ENCODE results near the gene LTBP1. TPM values are rescaled to one million over a fixed set of nuclear protein-coding genes. Genes with fewer than 3 reads are reported as not detected.

Gene LTBP1
- total and polyA plus RNA-seq, 2 experiments from 2014 or later = 15.7 to 49.8 TPM

- TF ChIP-seq POLR2AphosphoS5 (IDR thresholded peaks at IDR 0.05; ENCODE audit: low read depth) = no peak
- no peaks in the 10 kb centered on the region for H3F3A ChIP-seq (replicated peaks; ENCODE audit: low read depth)
- Mint-ChIP-seq H3K9me3 (peaks cover 5% of the 10 kb centered on the region; the same call in 2 of the 3 replicates), H3K4me3 (no peak overlapping the region), H3K36me3 (ENCODE audit: low read depth) (peaks cover 6% of the 10 kb centered on the region; the same call in 2 of the 3 replicates), H3K27me3 (ENCODE audit: insufficient read depth, low read depth, poor library complexity) (peaks cover 2% of the 10 kb centered on the region), H3K4me1 (peaks cover 17% of the 10 kb centered on the region), H3K27ac (no peak overlapping the region)
- H3K9me2 ChIP-seq (ENCODE audit: insufficient read depth) = no peaks in the 10 kb centered on the region
- DNase-seq (ENCODE audit: low spot score) (no peak), ATAC-seq (no peak)
- no peaks in the 10 kb centered on the region for H3K79me2 ChIP-seq (replicated peaks; ENCODE audit: insufficient read depth)
- H4K20me1 ChIP-seq (replicated peaks; ENCODE audit: insufficient read depth) = no peaks in the 10 kb centered on the region
- no peaks in the 10 kb centered on the region for H3K27me3 ChIP-seq (ENCODE audit: insufficient read depth)
- H2AFZ ChIP-seq = no peak overlapping the region
- H3K36me3 ChIP-seq (ENCODE audit: insufficient read depth) = no peaks in the 10 kb centered on the region
- H3K4me3 ChIP-seq = no peak overlapping the region
- no peak overlapping the region for H3K4me2 ChIP-seq
- H3K4me1 ChIP-seq (ENCODE audit: insufficient read depth) = peaks cover 8% of the 10 kb centered on the region; the same call in 1 of the 2 replicates
- H3K27ac ChIP-seq (ENCODE audit: low read depth) = no peak overlapping the region
Observed at GRCh38 chr2:33022395-33022985, 75.7 kb downstream of the LTBP1 start.

- H2AFZ ChIP-seq = no peak overlapping the region
- Mint-ChIP-seq H3K4me3 (no peak overlapping the region), H3K9me3 (peaks cover 5% of the 10 kb centered on the region; the same call in 2 of the 3 replicates), H3K27ac (no peak overlapping the region), H3K27me3 (ENCODE audit: insufficient read depth, low read depth, poor library complexity) (no peaks in the 10 kb centered on the region), H3K4me1 (peaks cover 17% of the 10 kb centered on the region), H3K36me3 (ENCODE audit: low read depth) (peaks cover 6% of the 10 kb centered on the region; the same call in 2 of the 3 replicates)
- H3K4me1 ChIP-seq (ENCODE audit: insufficient read depth) = peaks cover 8% of the 10 kb centered on the region; the same call in 1 of the 2 replicates
- ATAC-seq (no peak), DNase-seq (ENCODE audit: low spot score) (no peak)
- no peak overlapping the region for H3K4me2 ChIP-seq
- H3K9me2 ChIP-seq (ENCODE audit: insufficient read depth) = no peaks in the 10 kb centered on the region
- no peaks in the 10 kb centered on the region for H3K27me3 ChIP-seq (ENCODE audit: insufficient read depth)
- H3K27ac ChIP-seq (ENCODE audit: low read depth) = no peak overlapping the region
- no peaks in the 10 kb centered on the region for H3F3A ChIP-seq (replicated peaks; ENCODE audit: low read depth)
- H3K4me3 ChIP-seq = no peak overlapping the region
- no peaks in the 10 kb centered on the region for H4K20me1 ChIP-seq (replicated peaks; ENCODE audit: insufficient read depth)
- H3K79me2 ChIP-seq (replicated peaks; ENCODE audit: insufficient read depth) = no peaks in the 10 kb centered on the region
- H3K36me3 ChIP-seq (ENCODE audit: insufficient read depth) = no peaks in the 10 kb centered on the region
- TF ChIP-seq REST (IDR thresholded peaks at IDR 0.05; ENCODE audit: unreplicated experiment) (no peak), EZH2phosphoT487 (IDR thresholded peaks at IDR 0.05; ENCODE audit: unreplicated experiment) (no peak), STAT1 (IDR thresholded peaks at IDR 0.05; ENCODE audit: unreplicated experiment) (no peak), CTCF (conservative IDR thresholded peaks at IDR 0.05; ENCODE audit: low read depth in 2 of 2) (no peak), POLR2AphosphoS5 (IDR thresholded peaks at IDR 0.05; ENCODE audit: low read depth) (no peak), JUNB (IDR thresholded peaks at IDR 0.05; ENCODE audit: unreplicated experiment) (no peak), ZNF462 (CRISPR knock-in tag; IDR thresholded peaks at IDR 0.05) (no peak), ZNF114 (CRISPR knock-in tag; IDR thresholded peaks at IDR 0.05) (no peak), NANOG (IDR thresholded peaks at IDR 0.05; ENCODE audit: borderline replicate concordance) (no peak)
Observed at GRCh38 chr2:33022989-33023727, 76.4 kb downstream of the LTBP1 start.

Measured in GM23338 (cell line).